Neural crest cell (in vitro differentiated cells): Measurements from ENCODE around the gene IL1R1. TPM values are rescaled to one million over a fixed set of nuclear protein-coding genes. Genes with fewer than 3 reads are reported as not detected.

ENCODE experiments used
- DNase-seq: peaks from one replicate; pipeline ENCODE4 v3.0.0; 2021; ENCODE audit warnings: low read depth, mixed read lengths, low spot score
- H3K27ac Mint-ChIP-seq: one replicate; pipeline ENCODE4 v1.8.0; 2021; ENCODE audit warnings: mild to moderate bottlenecking, mixed read lengths; ENCODE audit not compliant: unreplicated experiment
- H3K27me3 Mint-ChIP-seq: 2 replicates; pipeline ENCODE4 v1.8.0; 2021; ENCODE audit warnings: low read depth, mild to moderate bottlenecking, mixed read lengths
- H3K36me3 Mint-ChIP-seq: 2 replicates; pipeline ENCODE4 v1.8.0; 2021; ENCODE audit warnings: low read depth, mild to moderate bottlenecking, mixed read lengths
- H3K4me1 Mint-ChIP-seq: 2 replicates; pipeline ENCODE4 v1.8.0; 2021; ENCODE audit warnings: mixed read lengths
- H3K4me3 Mint-ChIP-seq: one replicate; pipeline ENCODE4 v1.8.0; 2021; ENCODE audit warnings: mild to moderate bottlenecking, mixed read lengths
- H3K9me3 Mint-ChIP-seq: 2 replicates; pipeline ENCODE4 v1.8.0; 2021; ENCODE audit warnings: mixed read lengths
- total RNA-seq: library from RNA; stranded (reverse); gene quantifications from 2 replicates; pipeline ENCODE4 v1.2.1, GENCODE V29; 2021
- TF ChIP-seq, protein P1 (sequence below): fragments of 200-600 bp; sonication (generic); conservative IDR thresholded peaks from 2 replicates; pipeline ENCODE4 v1.5.0; 2021; ENCODE audit warnings: antibody characterized with exemption, mild to moderate bottlenecking

The IL1R1 gene
- total RNA-seq, 1 donor from 2014 or later, result 0.14 TPM

- H3K9me3 Mint-ChIP-seq, result peaks cover 2% of the 10 kb centered on the region
- no peak overlapping the region for H3K27ac Mint-ChIP-seq
- H3K36me3 Mint-ChIP-seq, result peaks cover 2% of the 10 kb centered on the region
- no peaks in the 10 kb centered on the region for H3K27me3 Mint-ChIP-seq
- peaks cover 5% of the 10 kb centered on the region for H3K4me1 Mint-ChIP-seq
- H3K4me3 Mint-ChIP-seq, result no peak overlapping the region
- DNase-seq, result no peak
- TF ChIP-seq, protein P1, sequence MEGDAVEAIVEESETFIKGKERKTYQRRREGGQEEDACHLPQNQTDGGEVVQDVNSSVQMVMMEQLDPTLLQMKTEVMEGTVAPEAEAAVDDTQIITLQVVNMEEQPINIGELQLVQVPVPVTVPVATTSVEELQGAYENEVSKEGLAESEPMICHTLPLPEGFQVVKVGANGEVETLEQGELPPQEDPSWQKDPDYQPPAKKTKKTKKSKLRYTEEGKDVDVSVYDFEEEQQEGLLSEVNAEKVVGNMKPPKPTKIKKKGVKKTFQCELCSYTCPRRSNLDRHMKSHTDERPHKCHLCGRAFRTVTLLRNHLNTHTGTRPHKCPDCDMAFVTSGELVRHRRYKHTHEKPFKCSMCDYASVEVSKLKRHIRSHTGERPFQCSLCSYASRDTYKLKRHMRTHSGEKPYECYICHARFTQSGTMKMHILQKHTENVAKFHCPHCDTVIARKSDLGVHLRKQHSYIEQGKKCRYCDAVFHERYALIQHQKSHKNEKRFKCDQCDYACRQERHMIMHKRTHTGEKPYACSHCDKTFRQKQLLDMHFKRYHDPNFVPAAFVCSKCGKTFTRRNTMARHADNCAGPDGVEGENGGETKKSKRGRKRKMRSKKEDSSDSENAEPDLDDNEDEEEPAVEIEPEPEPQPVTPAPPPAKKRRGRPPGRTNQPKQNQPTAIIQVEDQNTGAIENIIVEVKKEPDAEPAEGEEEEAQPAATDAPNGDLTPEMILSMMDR, result no peak
Observed at GRCh38 chr2:102109016-102109415, 33.5 kb upstream of the IL1R1 start.

GRCh38 chr2:102110171-102110570 lies 32.4 kb upstream of the IL1R1 start:
- Mint-ChIP-seq H3K27ac (no peak overlapping the region), H3K4me3 (no peak overlapping the region), H3K27me3 (no peaks in the 10 kb centered on the region), H3K9me3 (peaks cover 2% of the 10 kb centered on the region), H3K4me1 (peaks cover 5% of the 10 kb centered on the region), H3K36me3 (peaks cover 2% of the 10 kb centered on the region)
- TF ChIP-seq, protein P1, result no peak
- DNase-seq, result no peak

DNA sequence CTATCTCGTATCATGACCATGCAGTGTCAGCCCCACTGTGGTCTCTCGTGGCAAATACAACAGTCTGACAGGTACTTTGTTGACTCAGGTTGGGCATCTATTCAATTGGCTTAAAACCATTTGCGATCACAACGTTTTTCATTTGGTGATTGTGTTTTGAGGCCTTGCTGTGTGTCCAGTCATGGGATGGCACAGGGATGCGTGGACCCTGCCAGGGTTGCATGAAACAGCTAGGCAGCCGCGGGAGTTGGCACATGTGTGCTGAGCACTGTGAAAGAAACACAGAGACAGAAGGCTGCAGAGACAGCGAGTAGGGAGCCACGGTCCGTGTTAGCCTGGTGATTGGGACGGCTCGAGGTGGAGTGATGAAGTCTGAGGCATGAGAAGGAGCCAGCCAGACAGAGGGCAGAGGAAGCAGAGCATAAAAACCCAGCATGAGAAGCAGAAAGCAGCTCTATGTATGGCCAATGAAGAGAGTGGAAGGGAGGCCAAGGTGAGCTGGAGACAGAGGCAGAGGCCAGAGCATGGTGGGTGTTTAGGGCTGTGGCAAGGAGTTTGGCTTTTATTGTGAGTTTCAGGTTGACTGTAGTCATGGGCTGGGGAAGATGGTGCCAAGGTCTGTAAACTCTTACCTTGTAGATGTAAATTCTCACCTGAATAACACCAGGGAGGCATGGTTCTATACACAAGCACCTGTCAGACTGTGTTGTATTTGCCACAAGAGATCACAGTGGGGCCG lies 31.8 kb upstream of the IL1R1 start:
- peaks cover 5% of the 10 kb centered on the region for H3K4me1 Mint-ChIP-seq
- TF ChIP-seq, protein P1, result no peak
- DNase-seq, result no peak
- H3K27me3 Mint-ChIP-seq, result no peaks in the 10 kb centered on the region
- peaks cover 2% of the 10 kb centered on the region for H3K36me3 Mint-ChIP-seq
- H3K9me3 Mint-ChIP-seq, result peaks cover 2% of the 10 kb centered on the region
- no peak overlapping the region for H3K4me3 Mint-ChIP-seq
- peak overlapping the region; percentile 76 for H3K27ac Mint-ChIP-seq

DNA sequence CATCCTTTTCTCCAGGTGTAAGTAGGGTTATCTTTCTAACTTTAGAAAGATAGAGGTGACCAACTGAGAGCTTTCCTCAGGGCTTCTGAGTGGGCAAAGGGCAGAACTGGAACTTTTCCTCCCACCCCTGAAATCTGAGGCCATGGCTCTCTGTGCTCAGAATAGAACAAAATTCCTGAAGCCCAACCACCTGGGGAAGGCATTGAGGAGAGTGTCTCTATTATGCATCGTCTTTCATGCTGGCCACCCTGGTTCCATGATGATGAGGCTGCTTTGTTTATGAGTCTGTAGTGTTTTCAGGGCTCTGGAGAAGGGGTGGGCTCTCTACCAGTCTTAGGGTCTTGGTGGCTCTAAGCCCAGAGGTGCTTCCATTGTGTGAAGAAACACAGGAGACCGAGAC lies 30.7 kb upstream of the IL1R1 start:
- H3K36me3 Mint-ChIP-seq, result peaks cover 2% of the 10 kb centered on the region
- peaks cover 2% of the 10 kb centered on the region for H3K9me3 Mint-ChIP-seq
- H3K4me3 Mint-ChIP-seq, result no peak overlapping the region
- no peak for DNase-seq
- no peaks in the 10 kb centered on the region for H3K27me3 Mint-ChIP-seq
- H3K4me1 Mint-ChIP-seq, result peaks cover 5% of the 10 kb centered on the region
- TF ChIP-seq, protein P1, result no peak
- no peak overlapping the region for H3K27ac Mint-ChIP-seq

DNA sequence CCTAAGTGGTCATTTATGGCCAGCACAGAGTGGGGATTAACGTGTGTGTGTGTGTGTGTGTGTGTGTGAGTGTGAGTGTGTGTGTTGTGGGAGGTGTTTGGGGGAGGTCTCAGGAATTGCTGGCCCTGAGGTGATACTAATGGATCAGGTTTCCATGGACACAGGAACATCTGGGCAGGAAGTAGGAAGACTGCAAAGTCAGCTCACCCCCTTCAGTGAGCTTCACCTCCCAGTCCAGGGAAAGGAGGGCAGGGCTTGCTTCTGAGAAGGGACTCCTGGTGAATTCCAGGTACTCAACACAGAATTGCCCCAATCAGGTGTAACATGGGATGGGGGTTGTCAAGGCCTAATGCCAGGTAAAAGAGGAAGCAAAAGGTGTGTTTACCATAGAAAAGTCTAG lies 30.3 kb upstream of the IL1R1 start:
- TF ChIP-seq, protein P1, result no peak
- H3K27ac Mint-ChIP-seq, result no peak overlapping the region
- H3K36me3 Mint-ChIP-seq, result peaks cover 2% of the 10 kb centered on the region
- peaks cover 2% of the 10 kb centered on the region for H3K9me3 Mint-ChIP-seq
- H3K4me3 Mint-ChIP-seq, result no peak overlapping the region
- H3K27me3 Mint-ChIP-seq, result no peaks in the 10 kb centered on the region
- peaks cover 5% of the 10 kb centered on the region for H3K4me1 Mint-ChIP-seq
- no peak for DNase-seq
